GM12891 (cell line): Measurements from ENCODE around the gene RAB7A.

Source experiments
- POLR2A ChIP-seq: IDR thresholded peaks from 2 replicates; pipeline ENCODE4 v1.6.1; 2011; ENCODE audit warnings: low read depth, low read length, control low read depth
- POLR2AphosphoS5 ChIP-seq: IDR thresholded peaks from 2 replicates; pipeline ENCODE4 v1.6.1; 2011; ENCODE audit warnings: low read depth, low read length, control low read depth

DNA sequence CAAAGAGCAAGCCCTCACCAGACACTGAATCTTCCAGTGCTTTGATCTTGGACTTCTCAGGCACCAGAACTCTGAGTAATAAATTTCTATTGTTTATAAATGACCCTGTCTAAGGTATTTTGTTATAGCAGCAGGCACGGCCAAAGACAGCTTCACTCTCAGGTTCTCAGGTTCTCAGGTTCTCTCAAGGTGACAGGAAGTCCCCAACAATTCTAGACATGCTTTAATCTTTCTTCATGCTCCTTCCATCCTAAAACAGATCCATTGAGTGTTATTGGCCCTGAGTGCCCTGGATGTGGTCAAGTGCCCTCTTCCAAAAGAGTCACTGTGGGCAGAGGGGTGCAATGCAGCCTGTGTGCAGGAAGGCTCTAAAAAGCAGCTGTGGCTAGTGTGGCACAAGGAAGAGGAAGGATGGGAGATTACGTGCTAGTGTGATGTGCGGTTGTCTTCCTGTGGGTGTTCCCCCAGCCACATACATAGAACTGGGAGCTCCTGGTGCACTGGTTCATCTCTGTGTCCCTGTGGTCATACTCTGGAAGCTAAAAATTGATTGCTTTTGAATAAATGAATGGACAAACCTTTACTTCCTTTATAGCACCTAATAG, 11.0 kb upstream of the RAB7A start:
- TF ChIP-seq POLR2A, result no peak
- TF ChIP-seq POLR2AphosphoS5, result no peak
